B cell (primary cell): ENCODE data around the gene GPT2.

Experiments used
- CTCF ChIP-seq: fragments of 200-600 bp; IDR thresholded peaks from one replicate; pipeline ENCODE4 v1.8.0; 2022; ENCODE audit warnings: antibody characterized with exemption, mild to moderate bottlenecking
- EZH2 ChIP-seq: IDR thresholded peaks from 2 replicates; pipeline ENCODE4 v1.6.1; 2012; ENCODE audit warnings: borderline replicate concordance, low read depth, mild to moderate bottlenecking, moderate library complexity, low read length; ENCODE audit not compliant: insufficient read depth, poor library complexity, severe bottlenecking

- TF ChIP-seq CTCF (no peak), EZH2 (no peak)
Observed at GRCh38 chr16:46922239-46922638, 38.1 kb downstream of the GPT2 start.
